Gastrocnemius medialis (tissue), 4 donors: ENCODE results near the gene IL6.

ENCODE experiments used
- POLR2A ChIP-seq, 2 donors: fragments of 450-650 bp; IDR thresholded peaks; one replicate each; pipeline ENCODE4 v1.6.1; 2017; ENCODE audit warnings: antibody characterized with exemption in 2 of 2, mild to moderate bottlenecking in 2 of 2, moderate library complexity in 2 of 2
- TF ChIP-seq, protein P1 (sequence below), 5 experiments: fragments of 450-650 bp in 3 of 5; fragments of 200-600 bp in 2 of 5; sonication (generic) in 2 of 5; IDR thresholded peaks in 4 of 5; conservative IDR thresholded peaks in 1 of 5; 1 replicate in 4 of 5; 2 replicates in 1 of 5; pipeline ENCODE4 v1.5.1; 2016 to 2019; ENCODE audit warnings: antibody characterized with exemption in 5 of 5, mild to moderate bottlenecking in 3 of 5, moderate library complexity in 3 of 5

DNA sequence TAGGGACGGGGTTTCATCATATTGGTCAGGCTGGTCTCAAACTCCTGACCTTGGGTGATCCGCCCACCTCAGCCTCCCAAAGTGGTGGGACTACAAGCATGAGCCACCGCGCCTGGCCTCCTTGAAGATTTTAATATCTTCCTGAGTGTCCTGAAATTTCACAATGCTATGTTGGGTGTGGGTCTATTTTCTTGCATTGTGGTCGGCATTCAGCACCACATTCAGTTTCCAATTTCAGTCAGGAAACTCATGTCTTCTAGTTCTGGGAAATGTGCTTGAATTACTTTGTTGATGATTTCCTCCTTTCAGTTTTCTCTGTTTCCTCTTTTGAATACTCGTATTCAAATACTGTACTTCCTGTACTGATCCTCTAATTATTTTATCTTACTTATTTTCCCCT is 49.3 kb upstream of the IL6 start:
- TF ChIP-seq, protein P1, sequence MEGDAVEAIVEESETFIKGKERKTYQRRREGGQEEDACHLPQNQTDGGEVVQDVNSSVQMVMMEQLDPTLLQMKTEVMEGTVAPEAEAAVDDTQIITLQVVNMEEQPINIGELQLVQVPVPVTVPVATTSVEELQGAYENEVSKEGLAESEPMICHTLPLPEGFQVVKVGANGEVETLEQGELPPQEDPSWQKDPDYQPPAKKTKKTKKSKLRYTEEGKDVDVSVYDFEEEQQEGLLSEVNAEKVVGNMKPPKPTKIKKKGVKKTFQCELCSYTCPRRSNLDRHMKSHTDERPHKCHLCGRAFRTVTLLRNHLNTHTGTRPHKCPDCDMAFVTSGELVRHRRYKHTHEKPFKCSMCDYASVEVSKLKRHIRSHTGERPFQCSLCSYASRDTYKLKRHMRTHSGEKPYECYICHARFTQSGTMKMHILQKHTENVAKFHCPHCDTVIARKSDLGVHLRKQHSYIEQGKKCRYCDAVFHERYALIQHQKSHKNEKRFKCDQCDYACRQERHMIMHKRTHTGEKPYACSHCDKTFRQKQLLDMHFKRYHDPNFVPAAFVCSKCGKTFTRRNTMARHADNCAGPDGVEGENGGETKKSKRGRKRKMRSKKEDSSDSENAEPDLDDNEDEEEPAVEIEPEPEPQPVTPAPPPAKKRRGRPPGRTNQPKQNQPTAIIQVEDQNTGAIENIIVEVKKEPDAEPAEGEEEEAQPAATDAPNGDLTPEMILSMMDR (IDR thresholded peaks at IDR 0.05 in 4 of 5, conservative IDR thresholded peaks at IDR 0.05 in 1 of 5) = no peak
- no peak for TF ChIP-seq POLR2A (IDR thresholded peaks at IDR 0.05)
